ENCODE measurements around the gene TEX11. TPM values are rescaled to one million over a fixed set of nuclear protein-coding genes. Genes with fewer than 3 reads are reported as not detected.

Gene TEX11
- total and polyA plus RNA-seq, 2 experiments from 2014 or later, result 0.60 to 1.0 TPM

GRCh38 chrX:70488856-70489255 lies 419.7 kb downstream of the TEX11 start:
- no peak overlapping the region for H3K4me3 Mint-ChIP-seq
- Histone ChIP-seq H3K4me2 (no peak overlapping the region), H3K36me3 (ENCODE audit: insufficient read depth) (no peaks in the 10 kb centered on the region; the same call in 1 of the 2 replicates), H3F3A (replicated peaks; ENCODE audit: low read depth) (no peaks in the 10 kb centered on the region), H3K27ac (ENCODE audit: low read depth) (no peak overlapping the region), H4K20me1 (replicated peaks; ENCODE audit: insufficient read depth) (peaks cover 3% of the 10 kb centered on the region; the same call in 1 of the 2 replicates), H3K27me3 (ENCODE audit: insufficient read depth) (no peaks in the 10 kb centered on the region), H2AFZ (no peak overlapping the region), H3K4me3 (no peak overlapping the region), H3K4me1 (ENCODE audit: insufficient read depth) (peaks cover 9% of the 10 kb centered on the region; the same call in 1 of the 2 replicates), H3K79me2 (replicated peaks; ENCODE audit: insufficient read depth) (peaks cover 23% of the 10 kb centered on the region), H3K9me2 (ENCODE audit: insufficient read depth) (no peaks in the 10 kb centered on the region)
- DNase-seq (ENCODE audit: low spot score), result no peak
- no peak overlapping the region for H3K27ac Mint-ChIP-seq
- H3K36me3 Mint-ChIP-seq (ENCODE audit: low read depth), result peaks cover 62% of the 10 kb centered on the region
- no peak for ATAC-seq
- no peak for TF ChIP-seq CREB1 (CRISPR knock-in tag; IDR thresholded peaks at IDR 0.05; ENCODE audit: low read depth)
- no peak for TF ChIP-seq ZNF462 (CRISPR knock-in tag; IDR thresholded peaks at IDR 0.05)
- TF ChIP-seq, protein P1, sequence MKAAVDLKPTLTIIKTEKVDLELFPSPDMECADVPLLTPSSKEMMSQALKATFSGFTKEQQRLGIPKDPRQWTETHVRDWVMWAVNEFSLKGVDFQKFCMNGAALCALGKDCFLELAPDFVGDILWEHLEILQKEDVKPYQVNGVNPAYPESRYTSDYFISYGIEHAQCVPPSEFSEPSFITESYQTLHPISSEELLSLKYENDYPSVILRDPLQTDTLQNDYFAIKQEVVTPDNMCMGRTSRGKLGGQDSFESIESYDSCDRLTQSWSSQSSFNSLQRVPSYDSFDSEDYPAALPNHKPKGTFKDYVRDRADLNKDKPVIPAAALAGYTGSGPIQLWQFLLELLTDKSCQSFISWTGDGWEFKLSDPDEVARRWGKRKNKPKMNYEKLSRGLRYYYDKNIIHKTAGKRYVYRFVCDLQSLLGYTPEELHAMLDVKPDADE (IDR thresholded peaks at IDR 0.05), result no peak
- TF ChIP-seq ZNF331 (CRISPR knock-in tag; IDR thresholded peaks at IDR 0.05; ENCODE audit: low read depth), result no peak
- no peak for TF ChIP-seq JUNB (IDR thresholded peaks at IDR 0.05; ENCODE audit: unreplicated experiment)
- no peak for TF ChIP-seq EZH2phosphoT487 (IDR thresholded peaks at IDR 0.05; ENCODE audit: unreplicated experiment)
- TF ChIP-seq POLR2AphosphoS5 (IDR thresholded peaks at IDR 0.05; ENCODE audit: low read depth), result no peak
- TF ChIP-seq STAT1 (IDR thresholded peaks at IDR 0.05; ENCODE audit: unreplicated experiment), result no peak
- no peak for TF ChIP-seq NANOG (IDR thresholded peaks at IDR 0.05; ENCODE audit: borderline replicate concordance)
- no peak for TF ChIP-seq EZH2 (IDR thresholded peaks at IDR 0.05; ENCODE audit: low read depth, unreplicated experiment)
- TF ChIP-seq, protein P2, sequence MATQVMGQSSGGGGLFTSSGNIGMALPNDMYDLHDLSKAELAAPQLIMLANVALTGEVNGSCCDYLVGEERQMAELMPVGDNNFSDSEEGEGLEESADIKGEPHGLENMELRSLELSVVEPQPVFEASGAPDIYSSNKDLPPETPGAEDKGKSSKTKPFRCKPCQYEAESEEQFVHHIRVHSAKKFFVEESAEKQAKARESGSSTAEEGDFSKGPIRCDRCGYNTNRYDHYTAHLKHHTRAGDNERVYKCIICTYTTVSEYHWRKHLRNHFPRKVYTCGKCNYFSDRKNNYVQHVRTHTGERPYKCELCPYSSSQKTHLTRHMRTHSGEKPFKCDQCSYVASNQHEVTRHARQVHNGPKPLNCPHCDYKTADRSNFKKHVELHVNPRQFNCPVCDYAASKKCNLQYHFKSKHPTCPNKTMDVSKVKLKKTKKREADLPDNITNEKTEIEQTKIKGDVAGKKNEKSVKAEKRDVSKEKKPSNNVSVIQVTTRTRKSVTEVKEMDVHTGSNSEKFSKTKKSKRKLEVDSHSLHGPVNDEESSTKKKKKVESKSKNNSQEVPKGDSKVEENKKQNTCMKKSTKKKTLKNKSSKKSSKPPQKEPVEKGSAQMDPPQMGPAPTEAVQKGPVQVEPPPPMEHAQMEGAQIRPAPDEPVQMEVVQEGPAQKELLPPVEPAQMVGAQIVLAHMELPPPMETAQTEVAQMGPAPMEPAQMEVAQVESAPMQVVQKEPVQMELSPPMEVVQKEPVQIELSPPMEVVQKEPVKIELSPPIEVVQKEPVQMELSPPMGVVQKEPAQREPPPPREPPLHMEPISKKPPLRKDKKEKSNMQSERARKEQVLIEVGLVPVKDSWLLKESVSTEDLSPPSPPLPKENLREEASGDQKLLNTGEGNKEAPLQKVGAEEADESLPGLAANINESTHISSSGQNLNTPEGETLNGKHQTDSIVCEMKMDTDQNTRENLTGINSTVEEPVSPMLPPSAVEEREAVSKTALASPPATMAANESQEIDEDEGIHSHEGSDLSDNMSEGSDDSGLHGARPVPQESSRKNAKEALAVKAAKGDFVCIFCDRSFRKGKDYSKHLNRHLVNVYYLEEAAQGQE (IDR thresholded peaks at IDR 0.05; ENCODE audit: unreplicated experiment), result no peak
- no peak for TF ChIP-seq ZNF114 (CRISPR knock-in tag; IDR thresholded peaks at IDR 0.05)
- peaks cover 4% of the 10 kb centered on the region for H3K27me3 Mint-ChIP-seq (ENCODE audit: insufficient read depth, low read depth, poor library complexity)
- peaks cover 19% of the 10 kb centered on the region for H3K4me1 Mint-ChIP-seq
- no peaks in the 10 kb centered on the region for H3K9me3 Mint-ChIP-seq
